ENCODE data around the gene LAMA2. TPM values are rescaled to one million over a fixed set of nuclear protein-coding genes. Genes with fewer than 3 reads are reported as not detected.
"Not testable (repeated sequence)": the region's sequence is repeated elsewhere in the genome, so short reads cannot be mapped to it uniquely, and the experiment has no call there.

Gene LAMA2
- total and polyA plus RNA-seq, 2 donors from 2014 or later = 2.2 to 20.8 TPM

DNA sequence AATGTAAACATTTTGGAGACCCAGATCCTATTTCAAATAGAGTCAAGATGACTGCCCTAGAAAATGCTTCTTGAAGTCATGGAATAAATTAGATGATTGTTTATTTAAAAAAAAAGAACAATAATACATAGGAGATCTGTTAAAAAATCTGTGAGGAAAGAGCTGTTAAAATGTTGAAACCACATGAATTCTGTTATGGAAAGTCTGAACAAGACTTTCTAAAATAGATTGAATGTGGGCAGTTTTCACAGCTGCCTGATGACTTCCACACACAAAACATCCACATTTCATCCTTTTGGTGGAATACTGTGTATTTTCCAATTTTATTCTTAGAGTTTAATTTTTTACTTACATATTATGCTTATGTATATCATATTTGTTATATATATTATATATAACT is 186.1 kb downstream of the LAMA2 start:
- Histone ChIP-seq H3K36me3 (ENCODE audit: control insufficient read depth in 2 of 3, insufficient read depth in 3 of 3, low read length in 3 of 3) (no peaks in the 10 kb centered on the region), H3K9ac (ENCODE audit: low read length in 3 of 3) (no peak overlapping the region), H3K4me1 (ENCODE audit: control insufficient read depth in 2 of 3, insufficient read depth in 2 of 3, low read depth in 1 of 3, low read length in 3 of 3) (no peaks in the 10 kb centered on the region), H3K27me3 (ENCODE audit: control insufficient read depth, insufficient read depth, low read length) (no peaks in the 10 kb centered on the region), H3K27ac (ENCODE audit: low read depth in 2 of 2, low read length in 2 of 2) (no peak overlapping the region), H3K4me3 (ENCODE audit: low read length in 3 of 3) (no peak overlapping the region), H3K9me3 (ENCODE audit: control insufficient read depth in 2 of 3, insufficient read depth in 1 of 3, low read length in 3 of 3) (peaks cover 0 to 4% (median 0%) of the 10 kb centered on the region in 3 donors)
- intact Hi-C loops (cut with DNase I) = no loop called here
- TF ChIP-seq, protein P1, sequence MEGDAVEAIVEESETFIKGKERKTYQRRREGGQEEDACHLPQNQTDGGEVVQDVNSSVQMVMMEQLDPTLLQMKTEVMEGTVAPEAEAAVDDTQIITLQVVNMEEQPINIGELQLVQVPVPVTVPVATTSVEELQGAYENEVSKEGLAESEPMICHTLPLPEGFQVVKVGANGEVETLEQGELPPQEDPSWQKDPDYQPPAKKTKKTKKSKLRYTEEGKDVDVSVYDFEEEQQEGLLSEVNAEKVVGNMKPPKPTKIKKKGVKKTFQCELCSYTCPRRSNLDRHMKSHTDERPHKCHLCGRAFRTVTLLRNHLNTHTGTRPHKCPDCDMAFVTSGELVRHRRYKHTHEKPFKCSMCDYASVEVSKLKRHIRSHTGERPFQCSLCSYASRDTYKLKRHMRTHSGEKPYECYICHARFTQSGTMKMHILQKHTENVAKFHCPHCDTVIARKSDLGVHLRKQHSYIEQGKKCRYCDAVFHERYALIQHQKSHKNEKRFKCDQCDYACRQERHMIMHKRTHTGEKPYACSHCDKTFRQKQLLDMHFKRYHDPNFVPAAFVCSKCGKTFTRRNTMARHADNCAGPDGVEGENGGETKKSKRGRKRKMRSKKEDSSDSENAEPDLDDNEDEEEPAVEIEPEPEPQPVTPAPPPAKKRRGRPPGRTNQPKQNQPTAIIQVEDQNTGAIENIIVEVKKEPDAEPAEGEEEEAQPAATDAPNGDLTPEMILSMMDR (IDR thresholded peaks at IDR 0.05; ENCODE audit: borderline replicate concordance, extremely low read depth, insufficient read depth) = no peak
- no peak for DNase-seq
- no peak for FAIRE-seq

DNA sequence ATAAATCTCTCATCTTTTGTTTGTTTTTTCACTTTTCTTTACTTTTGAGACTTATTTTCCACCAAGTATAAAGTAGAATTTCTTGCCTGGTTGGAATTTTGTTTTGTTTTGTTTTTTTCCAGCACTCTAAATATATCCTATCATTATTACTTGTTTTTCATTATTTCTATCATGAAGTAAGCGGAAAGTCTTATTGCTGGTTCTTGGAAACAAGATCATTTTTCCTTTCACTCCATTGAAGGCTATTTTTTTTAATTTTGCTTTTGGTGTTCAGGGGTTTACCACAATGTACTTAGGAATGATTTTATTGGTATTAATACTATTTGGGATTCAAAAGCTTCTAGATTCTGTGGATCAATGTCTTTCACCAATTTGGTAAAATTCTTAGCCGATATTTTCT is 190.1 kb downstream of the LAMA2 start:
- intact Hi-C loops (cut with DNase I) = no loop called here
- TF ChIP-seq, protein P1 (IDR thresholded peaks at IDR 0.05; ENCODE audit: borderline replicate concordance, extremely low read depth, insufficient read depth) = no peak
- Histone ChIP-seq H3K9ac (ENCODE audit: low read length in 3 of 3) (no peak overlapping the region), H3K27me3 (ENCODE audit: control insufficient read depth, insufficient read depth, low read length) (no peaks in the 10 kb centered on the region), H3K27ac (ENCODE audit: low read depth in 2 of 2, low read length in 2 of 2) (no peak overlapping the region), H3K4me1 (ENCODE audit: control insufficient read depth in 2 of 3, insufficient read depth in 2 of 3, low read depth in 1 of 3, low read length in 3 of 3) (no peaks in the 10 kb centered on the region), H3K36me3 (ENCODE audit: control insufficient read depth in 2 of 3, insufficient read depth in 3 of 3, low read length in 3 of 3) (no peaks in the 10 kb centered on the region), H3K4me3 (ENCODE audit: low read length in 3 of 3) (no peak overlapping the region), H3K9me3 (ENCODE audit: control insufficient read depth in 2 of 3, insufficient read depth in 1 of 3, low read length in 3 of 3) (no peaks in the 10 kb centered on the region)
- DNase-seq (no peak), FAIRE-seq (no peak)

- intact Hi-C loops (cut with DNase I) = no loop called here
- no peaks in the 10 kb centered on the region for H3K4me1 ChIP-seq (ENCODE audit: control insufficient read depth in 2 of 3, insufficient read depth in 2 of 3, low read depth in 1 of 3, low read length in 3 of 3)
- no peaks in the 10 kb centered on the region for H3K9me3 ChIP-seq (ENCODE audit: control insufficient read depth in 2 of 3, insufficient read depth in 1 of 3, low read length in 3 of 3)
- no peak overlapping the region for H3K9ac ChIP-seq (ENCODE audit: low read length in 3 of 3)
- H3K36me3 ChIP-seq (ENCODE audit: control insufficient read depth in 2 of 3, insufficient read depth in 3 of 3, low read length in 3 of 3) = no peaks in the 10 kb centered on the region
- H3K4me3 ChIP-seq (ENCODE audit: low read length in 3 of 3) = no peak overlapping the region
- H3K27ac ChIP-seq (ENCODE audit: low read depth in 2 of 2, low read length in 2 of 2) = no peak overlapping the region
- FAIRE-seq (no peak), DNase-seq (peak in 1 of 5 donors; percentile 28)
- H3K27me3 ChIP-seq (ENCODE audit: control insufficient read depth, insufficient read depth, low read length) = no peaks in the 10 kb centered on the region
- TF ChIP-seq, protein P1 (IDR thresholded peaks at IDR 0.05; ENCODE audit: borderline replicate concordance, extremely low read depth, insufficient read depth) = no peak
Measured at GRCh38 chr6:129073691-129074395, 190.9 kb downstream of the LAMA2 start.

GRCh38 chr6:129084406-129084805 is 201.5 kb downstream of the LAMA2 start:
- H3K27ac ChIP-seq (ENCODE audit: low read depth in 2 of 2, low read length in 2 of 2) = no peak overlapping the region
- DNase-seq = no peak
- H3K4me1 ChIP-seq (ENCODE audit: control insufficient read depth in 2 of 3, insufficient read depth in 2 of 3, low read depth in 1 of 3, low read length in 3 of 3) = no peaks in the 10 kb centered on the region

GRCh38 chr6:129088481-129088880 is 205.5 kb downstream of the LAMA2 start:
- H3K4me1 ChIP-seq (ENCODE audit: control insufficient read depth in 2 of 3, insufficient read depth in 2 of 3, low read depth in 1 of 3, low read length in 3 of 3); H3K9me3 ChIP-seq (ENCODE audit: control insufficient read depth in 2 of 3, insufficient read depth in 1 of 3, low read length in 3 of 3); H3K27ac ChIP-seq (ENCODE audit: low read depth in 2 of 2, low read length in 2 of 2); H3K27me3 ChIP-seq (ENCODE audit: control insufficient read depth, insufficient read depth, low read length); intact Hi-C loops (cut with DNase I); H3K4me3 ChIP-seq (ENCODE audit: low read length in 3 of 3); FAIRE-seq; H3K36me3 ChIP-seq (ENCODE audit: control insufficient read depth in 2 of 3, insufficient read depth in 3 of 3, low read length in 3 of 3); H3K9ac ChIP-seq (ENCODE audit: low read length in 3 of 3): not testable (repeated sequence)
- DNase-seq = peak in 1 of 5 donors; percentile 57

More at GRCh38 chr6:129084406-129084805, 201.5 kb downstream of the LAMA2 start:
- no peaks in the 10 kb centered on the region for H3K27me3 ChIP-seq (ENCODE audit: control insufficient read depth, insufficient read depth, low read length)
- no peaks in the 10 kb centered on the region for H3K9me3 ChIP-seq (ENCODE audit: control insufficient read depth in 2 of 3, insufficient read depth in 1 of 3, low read length in 3 of 3)
- intact Hi-C loops (cut with DNase I) = no loop called here
- no peak overlapping the region for H3K4me3 ChIP-seq (ENCODE audit: low read length in 3 of 3)
- no peak overlapping the region for H3K9ac ChIP-seq (ENCODE audit: low read length in 3 of 3)
- FAIRE-seq = no peak
- no peaks in the 10 kb centered on the region for H3K36me3 ChIP-seq (ENCODE audit: control insufficient read depth in 2 of 3, insufficient read depth in 3 of 3, low read length in 3 of 3)
- TF ChIP-seq, protein P1 (IDR thresholded peaks at IDR 0.05; ENCODE audit: borderline replicate concordance, extremely low read depth, insufficient read depth) = no peak

Data from kidney (tissue), 14 donors.